Subcutaneous abdominal adipose tissue (tissue), 5 donors: Measurements from ENCODE around the gene NRXN2.
"Not testable (repeated sequence)": the region's sequence is repeated elsewhere in the genome, so short reads cannot be mapped to it uniquely, and the experiment has no call there.

ENCODE experiments used
- H3K27ac ChIP-seq: one replicate; pipeline ENCODE4 v1.7.0; 2013; ENCODE audit warnings: low read depth, mild to moderate bottlenecking, inconsistent platforms, low read length, moderate library complexity
- H3K27me3 ChIP-seq, 5 donors: one replicate each; pipeline ENCODE4 v1.7.0; 2013; ENCODE audit warnings: low read length in 5 of 5, inconsistent platforms in 1 of 5; ENCODE audit not compliant: control insufficient read depth in 5 of 5, insufficient read depth in 4 of 5
- H3K36me3 ChIP-seq, 5 donors: one replicate each; pipeline ENCODE4 v1.7.0; 2013; ENCODE audit warnings: low read length in 5 of 5; ENCODE audit not compliant: control insufficient read depth in 5 of 5, insufficient read depth in 5 of 5
- H3K4me1 ChIP-seq, 5 donors: one replicate each; pipeline ENCODE4 v1.7.0; 2013; ENCODE audit warnings: low read length in 5 of 5, mild to moderate bottlenecking in 3 of 5, moderate library complexity in 1 of 5; ENCODE audit not compliant: control insufficient read depth in 5 of 5, insufficient read depth in 5 of 5
- H3K4me3 ChIP-seq, 5 donors: one replicate each; pipeline ENCODE4 v1.7.0; 2013; ENCODE audit warnings: low read length in 5 of 5, low read depth in 1 of 5
- H3K9ac ChIP-seq, 5 donors: one replicate each; pipeline ENCODE4 v1.7.0; 2013; ENCODE audit warnings: low read length in 5 of 5, mild to moderate bottlenecking in 4 of 5, moderate library complexity in 3 of 5
- H3K9me3 ChIP-seq, 5 donors: one replicate each; pipeline ENCODE4 v1.7.0; 2013; ENCODE audit warnings: low read length in 5 of 5; ENCODE audit not compliant: control insufficient read depth in 5 of 5
- donor health status: healthy.
- donor health status: healthy.
- donor health status: healthy.
- donor health status: healthy.
- donor health status: healthy.

Gene NRXN2

DNA sequence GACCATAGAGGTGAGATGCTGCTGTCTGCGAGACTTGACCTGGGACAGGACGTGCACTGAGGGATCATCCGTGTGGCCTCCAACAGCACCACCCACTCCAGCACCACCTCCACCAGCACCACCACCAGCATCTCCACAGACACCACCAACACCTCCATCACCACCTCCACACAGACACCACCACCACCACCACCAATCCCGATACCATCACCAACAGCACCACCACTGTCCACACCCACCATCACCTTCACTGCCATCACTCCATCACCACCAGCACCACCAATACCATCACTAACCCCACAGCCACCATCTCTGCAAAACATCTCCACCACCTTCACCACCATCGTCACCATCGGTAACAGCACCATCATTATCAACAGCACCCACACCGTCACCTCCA, 158.6 kb downstream of the NRXN2 start:
- Histone ChIP-seq H3K4me3 (no peak overlapping the region), H3K9me3 (no peaks in the 10 kb centered on the region), H3K9ac (no peak overlapping the region), H3K36me3 (no peaks in the 10 kb centered on the region), H3K27me3 (peaks cover 0 to 7% (median 5%) of the 10 kb centered on the region in 5 donors), H3K27ac (no peak overlapping the region), H3K4me1 (peaks cover 2 to 15% (median 14%) of the 10 kb centered on the region in 5 donors)

DNA sequence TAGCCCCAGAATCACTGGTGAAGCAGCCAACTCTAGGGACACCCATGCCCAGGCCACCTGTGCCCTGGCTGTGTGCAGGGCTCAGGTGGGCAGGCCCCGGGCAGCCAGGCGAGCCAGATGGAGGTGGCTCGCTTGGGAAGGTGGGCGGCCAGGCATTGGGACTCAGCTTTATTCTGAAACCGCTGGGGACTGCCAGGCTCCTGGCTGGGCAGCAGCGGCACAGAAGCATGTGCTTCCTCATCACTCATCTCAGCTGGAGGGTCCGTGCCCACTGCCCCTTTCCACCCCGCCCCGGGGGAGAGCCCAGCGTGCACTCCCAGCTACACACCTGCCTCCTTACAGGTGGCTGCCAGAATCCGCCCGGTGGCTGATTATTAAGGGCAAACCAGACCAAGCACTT, 159.0 kb downstream of the NRXN2 start:
- H3K9me3 ChIP-seq, result no peaks in the 10 kb centered on the region
- no peak overlapping the region for H3K27ac ChIP-seq
- no peak overlapping the region for H3K4me3 ChIP-seq
- peaks cover 2 to 15% (median 14%) of the 10 kb centered on the region in 5 donors for H3K4me1 ChIP-seq
- H3K36me3 ChIP-seq, result no peaks in the 10 kb centered on the region
- H3K27me3 ChIP-seq, result peaks cover under 1 to 7% (median 5%) of the 10 kb centered on the region in 5 donors
- no peak overlapping the region for H3K9ac ChIP-seq

DNA sequence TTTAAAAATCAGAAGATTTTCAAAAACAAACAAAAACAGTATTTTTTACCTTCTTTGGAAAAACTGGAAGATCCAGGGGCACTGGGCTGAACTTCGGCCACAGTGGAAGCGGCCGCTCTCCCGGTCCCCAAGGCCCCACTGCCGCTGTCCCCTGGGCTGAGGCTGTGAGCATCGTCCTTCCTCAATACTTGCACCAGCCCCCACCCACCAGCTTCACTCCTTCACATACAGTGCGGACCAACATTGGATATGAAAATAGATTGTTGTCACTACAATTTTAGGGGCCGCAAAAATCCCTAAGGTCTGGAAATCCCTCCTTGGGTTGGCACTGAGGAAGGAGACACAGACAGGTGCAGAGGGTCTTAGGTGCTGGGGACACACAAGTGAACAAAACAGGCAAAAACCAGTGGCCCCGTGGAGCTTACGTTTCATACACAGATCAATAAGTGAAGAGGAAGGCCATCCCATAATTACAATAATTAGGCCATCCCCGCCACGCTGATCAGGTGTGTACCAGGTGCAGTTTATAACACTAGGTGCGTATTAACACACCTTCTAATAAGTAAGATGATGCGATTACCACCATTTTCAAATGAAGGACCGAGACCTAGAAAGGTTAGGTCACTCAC, 160.2 kb downstream of the NRXN2 start:
- H3K36me3 ChIP-seq, result no peaks in the 10 kb centered on the region
- H3K4me3 ChIP-seq, result no peak overlapping the region
- H3K9me3 ChIP-seq, result no peaks in the 10 kb centered on the region
- H3K27ac ChIP-seq, result no peak overlapping the region
- peaks cover 2 to 15% (median 14%) of the 10 kb centered on the region in 5 donors for H3K4me1 ChIP-seq
- H3K27me3 ChIP-seq, result peaks cover 7 to 14% (median 9%) of the 10 kb centered on the region in 5 donors
- no peak overlapping the region for H3K9ac ChIP-seq

DNA sequence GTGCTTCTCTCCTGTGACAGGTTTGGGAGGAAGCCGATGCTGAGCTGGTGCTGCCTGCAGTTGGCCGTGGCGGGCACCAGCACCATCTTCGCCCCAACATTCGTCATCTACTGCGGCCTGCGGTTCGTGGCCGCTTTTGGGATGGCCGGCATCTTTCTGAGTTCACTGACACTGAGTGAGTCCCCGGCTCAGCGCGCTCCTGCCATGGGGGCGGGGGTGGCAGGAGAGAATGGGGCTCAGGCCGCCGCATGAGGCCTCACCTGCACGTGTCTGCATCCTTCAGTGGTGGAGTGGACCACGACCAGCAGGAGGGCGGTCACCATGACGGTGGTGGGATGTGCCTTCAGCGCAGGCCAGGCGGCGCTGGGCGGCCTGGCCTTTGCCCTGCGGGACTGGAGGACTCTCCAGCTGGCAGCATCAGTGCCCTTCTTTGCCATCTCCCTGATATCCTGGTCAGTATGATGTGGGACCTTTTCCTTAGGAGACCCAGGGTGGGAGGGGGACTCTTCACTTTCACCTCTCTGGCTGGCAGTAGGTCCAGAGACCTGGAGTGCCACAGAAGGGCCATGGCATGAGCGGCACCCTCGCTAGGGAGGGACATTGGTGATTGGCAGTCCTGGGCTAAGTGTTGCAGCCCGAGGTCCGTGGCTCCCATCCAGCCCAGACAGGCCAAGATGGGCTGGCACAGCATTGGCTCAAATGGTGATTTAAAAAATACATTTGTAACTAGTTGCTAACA, 160.8 kb downstream of the NRXN2 start:
- no peaks in the 10 kb centered on the region for H3K9me3 ChIP-seq
- H3K4me3 ChIP-seq, result no peak overlapping the region
- no peaks in the 10 kb centered on the region for H3K36me3 ChIP-seq
- no peak overlapping the region for H3K27ac ChIP-seq
- no peak overlapping the region for H3K9ac ChIP-seq
- H3K4me1 ChIP-seq, result peaks cover 2 to 13% (median 12%) of the 10 kb centered on the region in 5 donors
- peaks cover 7 to 14% (median 9%) of the 10 kb centered on the region in 5 donors for H3K27me3 ChIP-seq

- H3K27me3 ChIP-seq, result peaks cover 7 to 14% (median 9%) of the 10 kb centered on the region in 5 donors
- not testable (repeated sequence) for H3K27ac ChIP-seq, H3K4me1 ChIP-seq, H3K4me3 ChIP-seq, H3K9ac ChIP-seq, H3K9me3 ChIP-seq, H3K36me3 ChIP-seq
Observed at GRCh38 chr11:64561429-64561828, 161.6 kb downstream of the NRXN2 start.

GRCh38 chr11:64560941-64561340, 162.1 kb downstream of the NRXN2 start:
- H3K4me3 ChIP-seq, result no peak overlapping the region
- H3K4me1 ChIP-seq, result peaks cover 0 to under 1% (median under 1%) of the 10 kb centered on the region in 5 donors
- no peak overlapping the region for H3K27ac ChIP-seq
- no peaks in the 10 kb centered on the region for H3K36me3 ChIP-seq
- H3K27me3 ChIP-seq, result peaks cover 7 to 14% (median 9%) of the 10 kb centered on the region in 5 donors
- H3K9me3 ChIP-seq, result no peaks in the 10 kb centered on the region
- no peak overlapping the region for H3K9ac ChIP-seq

DNA sequence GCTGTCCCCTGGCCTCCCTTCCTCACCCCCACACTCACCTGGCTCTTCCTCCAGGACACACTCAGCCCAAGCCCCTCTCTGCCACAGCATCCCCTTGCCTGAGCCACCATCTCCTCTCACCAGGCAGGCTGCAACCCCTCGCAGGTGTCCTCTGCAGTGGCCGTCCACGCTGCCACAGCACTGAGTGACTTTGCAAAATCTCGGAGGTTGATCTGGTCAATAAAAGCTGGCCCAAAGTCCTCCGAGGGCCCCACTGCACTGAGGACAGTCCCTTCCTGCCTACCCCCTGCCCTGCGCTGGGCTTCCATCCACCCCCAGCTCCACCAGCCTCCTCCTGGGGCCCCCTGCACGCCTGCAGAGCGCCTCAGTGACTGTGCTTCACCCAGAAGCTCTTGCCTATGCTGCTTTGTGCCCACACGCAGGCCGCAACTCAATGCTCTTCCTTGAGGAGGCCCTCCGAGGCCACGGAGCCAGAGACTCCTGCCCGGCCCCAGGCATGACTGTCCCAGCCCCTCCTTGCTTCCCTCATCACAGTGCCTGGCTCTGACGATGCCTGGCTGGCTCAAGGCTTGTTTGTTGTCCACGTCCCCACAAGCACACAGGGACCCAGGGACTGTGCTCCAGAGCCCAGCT, 162.7 kb downstream of the NRXN2 start:
- no peaks in the 10 kb centered on the region for H3K36me3 ChIP-seq
- peaks cover 0 to 6% (median 5%) of the 10 kb centered on the region in 5 donors for H3K4me1 ChIP-seq
- H3K4me3 ChIP-seq, result no peak overlapping the region
- H3K27me3 ChIP-seq, result peaks cover 7 to 14% (median 9%) of the 10 kb centered on the region in 5 donors
- no peak overlapping the region for H3K27ac ChIP-seq
- H3K9ac ChIP-seq, result no peak overlapping the region
- H3K9me3 ChIP-seq, result no peaks in the 10 kb centered on the region

DNA sequence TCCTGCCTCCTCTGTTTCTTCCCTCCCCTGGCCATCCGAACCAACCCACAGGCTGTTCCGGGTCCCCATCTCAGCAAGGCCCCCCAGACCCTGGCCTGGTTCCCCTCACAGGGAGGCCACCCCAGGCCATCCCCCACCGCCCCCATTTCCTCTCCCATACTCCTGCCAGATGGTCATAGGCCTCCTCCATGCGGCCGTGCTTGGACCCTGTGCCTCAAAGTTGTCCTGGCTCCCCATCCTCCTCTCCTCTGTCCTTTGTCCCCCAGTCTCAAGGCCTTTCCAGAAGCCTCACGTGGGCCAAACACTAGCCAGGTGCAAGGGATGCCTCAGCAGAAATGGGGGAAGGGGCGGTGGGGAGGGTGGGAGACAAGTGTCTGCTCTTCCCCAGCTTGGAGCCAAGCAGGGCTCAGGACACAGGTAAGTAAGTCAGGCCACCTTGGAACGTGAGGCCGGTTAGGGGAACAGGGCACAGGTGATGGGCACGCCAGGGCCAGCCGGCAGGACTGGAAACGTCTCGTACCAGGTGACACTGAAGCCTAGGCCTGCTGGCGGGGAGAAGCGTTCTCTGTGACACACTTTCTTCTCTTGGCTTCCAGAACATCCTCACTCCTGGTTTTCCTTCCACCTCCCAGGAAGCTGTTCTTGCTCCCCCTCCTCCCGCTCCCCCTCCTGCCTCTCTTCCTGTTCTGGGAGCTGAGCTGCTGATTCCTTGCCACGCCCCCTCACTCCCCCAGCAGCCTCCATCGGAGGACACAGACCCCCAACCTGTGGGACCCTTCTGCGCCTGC, 163.5 kb downstream of the NRXN2 start:
- Histone ChIP-seq H3K4me3 (no peak overlapping the region), H3K4me1 (peaks cover 1 to 13% (median 11%) of the 10 kb centered on the region in 5 donors), H3K27me3 (peaks cover 7 to 11% (median 9%) of the 10 kb centered on the region in 5 donors), H3K36me3 (no peaks in the 10 kb centered on the region), H3K9me3 (no peaks in the 10 kb centered on the region), H3K9ac (no peak overlapping the region), H3K27ac (no peak overlapping the region)

- H3K36me3 ChIP-seq, result no peaks in the 10 kb centered on the region
- H3K4me3 ChIP-seq, result no peak overlapping the region
- H3K27ac ChIP-seq, result no peak overlapping the region
- peaks cover 7 to 11% (median 8%) of the 10 kb centered on the region in 5 donors for H3K27me3 ChIP-seq
- no peak overlapping the region for H3K9ac ChIP-seq
- no peaks in the 10 kb centered on the region for H3K9me3 ChIP-seq
- H3K4me1 ChIP-seq, result peaks cover 6 to 19% (median 18%) of the 10 kb centered on the region in 5 donors
Observed at GRCh38 chr11:64558869-64559268, 164.1 kb downstream of the NRXN2 start.
